Endodermal cell (in vitro differentiated cells): ENCODE results near the gene RYR2. TPM values are rescaled to one million over a fixed set of nuclear protein-coding genes. Genes with fewer than 3 reads are reported as not detected.

Source experiments
- DNase-seq: peaks from one replicate; pipeline ENCODE4 v3.0.0-alpha.2; 2017
- H3K27ac ChIP-seq: 2 replicates; pipeline ENCODE4 v1.5.1; 2013; ENCODE audit warnings: mild to moderate bottlenecking, low read depth, low read length, moderate library complexity
- H3K27me3 ChIP-seq: 2 replicates; pipeline ENCODE4 v1.6.1; 2013; ENCODE audit warnings: mild to moderate bottlenecking, low read length, moderate library complexity; ENCODE audit not compliant: insufficient read depth, control insufficient read depth, poor library complexity, severe bottlenecking
- H3K36me3 ChIP-seq: 2 replicates; pipeline ENCODE4 v1.7.0; 2013; ENCODE audit warnings: mild to moderate bottlenecking, low read length, moderate library complexity; ENCODE audit not compliant: control insufficient read depth, insufficient read depth
- H3K4me1 ChIP-seq: one replicate; pipeline ENCODE4 v1.7.0; 2013; ENCODE audit warnings: low read length; ENCODE audit not compliant: control insufficient read depth, insufficient read depth
- H3K4me3 ChIP-seq: 2 replicates; pipeline ENCODE4 v1.5.1; 2013; ENCODE audit warnings: mild to moderate bottlenecking, low read length, moderate library complexity
- H3K9ac ChIP-seq: 2 replicates; pipeline ENCODE4 v1.6.1; 2013; ENCODE audit warnings: mild to moderate bottlenecking, low read length, moderate library complexity; ENCODE audit not compliant: poor library complexity, severe bottlenecking; ENCODE audit errors: extremely low read depth
- H3K9me3 ChIP-seq: 2 replicates; pipeline ENCODE4 v1.6.1; 2013; ENCODE audit warnings: mild to moderate bottlenecking, low read length, moderate library complexity; ENCODE audit not compliant: control insufficient read depth
- H3K27ac Mint-ChIP-seq: 2 replicates; pipeline ENCODE4 v1.8.0; 2020; ENCODE audit warnings: mixed read lengths
- H3K27me3 Mint-ChIP-seq: 2 replicates; pipeline ENCODE4 v1.8.0; 2021; ENCODE audit warnings: mild to moderate bottlenecking, mixed read lengths; ENCODE audit not compliant: insufficient read depth
- H3K36me3 Mint-ChIP-seq: 2 replicates; pipeline ENCODE4 v1.8.0; 2020; ENCODE audit warnings: low read depth, mixed read lengths
- H3K4me1 Mint-ChIP-seq: 2 replicates; pipeline ENCODE4 v1.8.0; 2020; ENCODE audit warnings: mixed read lengths
- H3K4me3 Mint-ChIP-seq: 2 replicates; pipeline ENCODE4 v1.8.0; 2020; ENCODE audit warnings: mild to moderate bottlenecking, moderate library complexity, mixed read lengths
- H3K9me3 Mint-ChIP-seq: 2 replicates; pipeline ENCODE4 v1.8.0; 2020; ENCODE audit warnings: mild to moderate bottlenecking, mixed read lengths
- WGBS, 2 experiments: methylation state at CpG; one replicate each; pipeline versions ENCODE4 v1.1.5 to v1.1.7; 2013; ENCODE audit warnings: missing lambda C conversion rate in 2 of 2, mixed read lengths in 1 of 2; ENCODE audit not compliant: insufficient coverage in 1 of 2, insufficient read length in 1 of 2; 5-methylcytosine and 5-hydroxymethylcytosine counted together
- total RNA-seq, 2 donors: library from RNA; stranded (reverse); fragmentation: NEBNext Ultra II Directional in 1 of 2; extraction: Animal tissue kit (Norgen Biotek cat#: 25700) in 1 of 2; gene quantifications; 2 replicates in 1 of 2; 3 replicates in 1 of 2; pipeline ENCODE4 v1.2.1, GENCODE V29; 2021
- TF ChIP-seq, protein P1 (sequence below): fragments of 200-600 bp; sonication (generic); conservative IDR thresholded peaks from 2 replicates; pipeline ENCODE4 v1.5.0; 2021; ENCODE audit warnings: antibody characterized with exemption, mild to moderate bottlenecking

RYR2 gene
- total RNA-seq, 2 donors from 2014 or later, result 0.95 to 2.4 TPM

GRCh38 chr1:237745545-237745944 lies 703.6 kb downstream of the RYR2 start:
- Histone ChIP-seq H3K4me3 (no peak overlapping the region), H3K27me3 (no peaks in the 10 kb centered on the region), H3K9ac (no peak overlapping the region), H3K27ac (no peak overlapping the region), H3K9me3 (no peaks in the 10 kb centered on the region), H3K36me3 (no peaks in the 10 kb centered on the region), H3K4me1 (no peaks in the 10 kb centered on the region)
- Mint-ChIP-seq H3K9me3 (no peaks in the 10 kb centered on the region), H3K36me3 (no peaks in the 10 kb centered on the region), H3K4me1 (no peaks in the 10 kb centered on the region), H3K27ac (no peak overlapping the region), H3K27me3 (no peaks in the 10 kb centered on the region), H3K4me3 (no peak overlapping the region)
- TF ChIP-seq, protein P1, sequence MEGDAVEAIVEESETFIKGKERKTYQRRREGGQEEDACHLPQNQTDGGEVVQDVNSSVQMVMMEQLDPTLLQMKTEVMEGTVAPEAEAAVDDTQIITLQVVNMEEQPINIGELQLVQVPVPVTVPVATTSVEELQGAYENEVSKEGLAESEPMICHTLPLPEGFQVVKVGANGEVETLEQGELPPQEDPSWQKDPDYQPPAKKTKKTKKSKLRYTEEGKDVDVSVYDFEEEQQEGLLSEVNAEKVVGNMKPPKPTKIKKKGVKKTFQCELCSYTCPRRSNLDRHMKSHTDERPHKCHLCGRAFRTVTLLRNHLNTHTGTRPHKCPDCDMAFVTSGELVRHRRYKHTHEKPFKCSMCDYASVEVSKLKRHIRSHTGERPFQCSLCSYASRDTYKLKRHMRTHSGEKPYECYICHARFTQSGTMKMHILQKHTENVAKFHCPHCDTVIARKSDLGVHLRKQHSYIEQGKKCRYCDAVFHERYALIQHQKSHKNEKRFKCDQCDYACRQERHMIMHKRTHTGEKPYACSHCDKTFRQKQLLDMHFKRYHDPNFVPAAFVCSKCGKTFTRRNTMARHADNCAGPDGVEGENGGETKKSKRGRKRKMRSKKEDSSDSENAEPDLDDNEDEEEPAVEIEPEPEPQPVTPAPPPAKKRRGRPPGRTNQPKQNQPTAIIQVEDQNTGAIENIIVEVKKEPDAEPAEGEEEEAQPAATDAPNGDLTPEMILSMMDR, result no peak
- no peak for DNase-seq
- WGBS, 2 experiments, result 93 to 97% methylated on average over 3 of the region's 4 CpGs

GRCh38 chr1:237748171-237748960 lies 706.4 kb downstream of the RYR2 start:
- TF ChIP-seq, protein P1, result no peak
- H3K27ac Mint-ChIP-seq, result no peak overlapping the region

GRCh38 chr1:237749122-237749521 lies 707.1 kb downstream of the RYR2 start:
- Mint-ChIP-seq H3K27me3 (no peaks in the 10 kb centered on the region), H3K9me3 (no peaks in the 10 kb centered on the region), H3K4me1 (peaks cover 4% of the 10 kb centered on the region), H3K27ac (no peak overlapping the region), H3K4me3 (no peak overlapping the region), H3K36me3 (no peaks in the 10 kb centered on the region)
- Histone ChIP-seq H3K4me3 (no peak overlapping the region), H3K36me3 (no peaks in the 10 kb centered on the region), H3K27ac (no peak overlapping the region), H3K9ac (no peak overlapping the region), H3K27me3 (no peaks in the 10 kb centered on the region), H3K9me3 (no peaks in the 10 kb centered on the region), H3K4me1 (no peaks in the 10 kb centered on the region)
- DNase-seq, result no peak
- TF ChIP-seq, protein P1, result no peak
- 100% methylated on average over 1 of the region's 1 CpG; no CpG with 5 or more reads in 1 of the 2 experiments for WGBS, 2 experiments

More at GRCh38 chr1:237748171-237748960, 706.4 kb downstream of the RYR2 start:
- H3K27ac ChIP-seq, result no peak overlapping the region
- H3K9me3 ChIP-seq, result no peaks in the 10 kb centered on the region
- H3K9me3 Mint-ChIP-seq, result no peaks in the 10 kb centered on the region
- H3K4me3 ChIP-seq, result no peak overlapping the region
- no peak overlapping the region for H3K4me3 Mint-ChIP-seq
- H3K36me3 ChIP-seq, result no peaks in the 10 kb centered on the region
- H3K4me1 ChIP-seq, result no peaks in the 10 kb centered on the region
- H3K36me3 Mint-ChIP-seq, result no peaks in the 10 kb centered on the region
- no peaks in the 10 kb centered on the region for H3K27me3 ChIP-seq
- no peak for DNase-seq
- WGBS, 2 experiments, result 95 to 100% methylated on average over 2 of the region's 2 CpGs
- H3K27me3 Mint-ChIP-seq, result no peaks in the 10 kb centered on the region
- H3K4me1 Mint-ChIP-seq, result peaks cover 4% of the 10 kb centered on the region
- no peak overlapping the region for H3K9ac ChIP-seq
